OCI-LY3 (cell line): Measurements from ENCODE around the gene INHBB.

Experiments used
- H2AFZ ChIP-seq: fragments of 200-600, 300-600 bp; shearing (Covaris generic); 2 replicates; pipeline ENCODE4 v1.6.0; 2014; ENCODE audit warnings: antibody characterized with exemption, low read depth, low read length
- H3K27ac ChIP-seq: fragments of 200-600, 300-600 bp; sonication (generic); 2 replicates; pipeline ENCODE4 v1.5.1; 2014; ENCODE audit warnings: mild to moderate bottlenecking, low read length, moderate library complexity, mixed read lengths
- H3K27me3 ChIP-seq: fragments of 200-600, 300-600 bp; sonication (generic); 2 replicates; pipeline ENCODE4 v1.6.1; 2014; ENCODE audit warnings: low read depth, low read length, mixed read lengths
- H3K36me3 ChIP-seq: fragments of 200-600, 300-600 bp; sonication (generic); replicated peaks from 2 replicates; pipeline ENCODE3; 2014; ENCODE audit warnings: low read depth, low read length, mixed read lengths
- H3K4me1 ChIP-seq: fragments of 300-600, 200-600 bp; sonication (generic); 2 replicates; pipeline ENCODE4 v1.6.1; 2014; ENCODE audit warnings: low read length, mixed read lengths
- H3K4me2 ChIP-seq: fragments of 200-600, 300-600 bp; sonication (generic); 2 replicates; pipeline ENCODE4 v1.6.1; 2014; ENCODE audit warnings: low read length, mixed read lengths
- H3K4me3 ChIP-seq: fragments of 300-600, 200-600 bp; sonication (generic); 2 replicates; pipeline ENCODE4 v1.5.1; 2014; ENCODE audit warnings: antibody characterized with exemption, mild to moderate bottlenecking, low read length, moderate library complexity
- H3K79me2 ChIP-seq: fragments of 300-600, 200-600 bp; shearing (Covaris generic); 2 replicates; pipeline ENCODE4 v1.6.1; 2014; ENCODE audit warnings: mild to moderate bottlenecking, low read length, mixed read lengths
- H3K9ac ChIP-seq: fragments of 300-600, 200-600 bp; shearing (Covaris generic); 2 replicates; pipeline ENCODE4 v1.6.0; 2014; ENCODE audit warnings: mild to moderate bottlenecking, low read length, moderate library complexity
- H3K9me3 ChIP-seq: fragments of 200-600, 300-600 bp; shearing (Covaris generic); 2 replicates; pipeline ENCODE4 v1.6.1; 2014; ENCODE audit warnings: low read length, mixed read lengths; ENCODE audit not compliant: insufficient read depth
- H4K20me1 ChIP-seq: fragments of 200-600, 300-600 bp; sonication (generic); 2 replicates; pipeline ENCODE4 v1.6.1; 2016; ENCODE audit warnings: low read length, mixed read lengths; ENCODE audit not compliant: insufficient read depth
- EZH2phosphoT487 ChIP-seq: fragments of 200-600 bp; shearing (Covaris generic); IDR thresholded peaks from 2 replicates; pipeline ENCODE4 v1.6.1; 2018; ENCODE audit warnings: antibody characterized with exemption, mixed run types, low read depth
- TF ChIP-seq, protein P1 (sequence below): fragments of 200-600, 300-600 bp; sonication (generic); IDR thresholded peaks from 2 replicates; pipeline ENCODE4 v1.5.1; 2014; ENCODE audit warnings: antibody characterized with exemption, low read length, low read depth

Gene INHBB

DNA sequence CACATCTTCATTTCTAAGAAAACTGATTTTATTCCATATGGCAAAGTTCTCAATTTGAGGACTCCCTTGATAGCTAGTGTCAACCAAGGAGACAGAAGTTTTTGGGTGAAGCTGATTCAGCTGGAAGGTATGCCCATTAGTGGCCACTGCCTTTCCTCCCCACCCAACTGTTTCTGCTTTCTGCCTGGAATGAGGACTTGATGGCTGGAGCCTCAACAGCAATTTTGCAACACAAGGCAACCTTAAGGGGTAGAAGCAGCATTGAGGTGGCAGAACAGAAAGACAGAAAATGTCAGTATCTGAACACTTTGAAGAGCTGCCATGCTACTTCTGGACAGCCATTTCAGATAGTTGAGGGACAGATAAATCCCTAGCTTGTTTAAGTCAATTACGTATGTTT lies 47.0 kb downstream of the INHBB start:
- Histone ChIP-seq H3K9me3 (no peaks in the 10 kb centered on the region), H3K4me3 (no peak overlapping the region), H4K20me1 (no peaks in the 10 kb centered on the region), H3K27me3 (peaks cover 10% of the 10 kb centered on the region; the same call in 1 of the 2 replicates), H3K4me1 (no peaks in the 10 kb centered on the region), H3K36me3 (no peaks in the 10 kb centered on the region), H3K4me2 (no peak overlapping the region), H3K27ac (no peak overlapping the region), H3K9ac (no peak overlapping the region), H3K79me2 (no peaks in the 10 kb centered on the region), H2AFZ (no peak overlapping the region)
- TF ChIP-seq EZH2phosphoT487, result no peak
- TF ChIP-seq, protein P1, sequence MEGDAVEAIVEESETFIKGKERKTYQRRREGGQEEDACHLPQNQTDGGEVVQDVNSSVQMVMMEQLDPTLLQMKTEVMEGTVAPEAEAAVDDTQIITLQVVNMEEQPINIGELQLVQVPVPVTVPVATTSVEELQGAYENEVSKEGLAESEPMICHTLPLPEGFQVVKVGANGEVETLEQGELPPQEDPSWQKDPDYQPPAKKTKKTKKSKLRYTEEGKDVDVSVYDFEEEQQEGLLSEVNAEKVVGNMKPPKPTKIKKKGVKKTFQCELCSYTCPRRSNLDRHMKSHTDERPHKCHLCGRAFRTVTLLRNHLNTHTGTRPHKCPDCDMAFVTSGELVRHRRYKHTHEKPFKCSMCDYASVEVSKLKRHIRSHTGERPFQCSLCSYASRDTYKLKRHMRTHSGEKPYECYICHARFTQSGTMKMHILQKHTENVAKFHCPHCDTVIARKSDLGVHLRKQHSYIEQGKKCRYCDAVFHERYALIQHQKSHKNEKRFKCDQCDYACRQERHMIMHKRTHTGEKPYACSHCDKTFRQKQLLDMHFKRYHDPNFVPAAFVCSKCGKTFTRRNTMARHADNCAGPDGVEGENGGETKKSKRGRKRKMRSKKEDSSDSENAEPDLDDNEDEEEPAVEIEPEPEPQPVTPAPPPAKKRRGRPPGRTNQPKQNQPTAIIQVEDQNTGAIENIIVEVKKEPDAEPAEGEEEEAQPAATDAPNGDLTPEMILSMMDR, result no peak

DNA sequence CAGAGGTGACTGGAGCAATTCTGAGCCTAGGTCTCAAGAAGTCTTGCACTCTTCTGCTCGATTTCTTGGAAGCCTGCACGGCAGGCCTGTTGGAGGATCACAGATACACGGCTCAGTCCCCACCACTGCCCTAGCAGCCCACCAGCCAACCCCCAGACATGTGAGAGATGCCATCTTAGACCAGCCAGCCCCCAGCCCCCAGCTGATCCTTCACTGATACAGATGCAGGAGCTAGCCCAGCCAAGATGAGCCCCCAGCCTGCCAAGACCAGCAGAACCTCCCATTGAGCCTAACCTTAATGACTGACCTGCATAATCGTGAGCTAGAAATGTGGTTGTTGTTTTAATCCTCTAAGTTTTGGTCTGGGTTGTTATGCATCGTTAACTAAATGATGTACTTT lies 47.5 kb downstream of the INHBB start:
- H3K4me2 ChIP-seq, result no peak overlapping the region
- H3K27ac ChIP-seq, result no peak overlapping the region
- H3K4me3 ChIP-seq, result no peak overlapping the region
- no peak overlapping the region for H2AFZ ChIP-seq
- H3K79me2 ChIP-seq, result no peaks in the 10 kb centered on the region
- H3K36me3 ChIP-seq, result no peaks in the 10 kb centered on the region
- H4K20me1 ChIP-seq, result no peaks in the 10 kb centered on the region
- no peak for TF ChIP-seq EZH2phosphoT487
- TF ChIP-seq, protein P1, result no peak
- peaks cover 12% of the 10 kb centered on the region; the same call in 1 of the 2 replicates for H3K27me3 ChIP-seq
- no peaks in the 10 kb centered on the region for H3K9me3 ChIP-seq
- H3K9ac ChIP-seq, result no peak overlapping the region
- no peaks in the 10 kb centered on the region for H3K4me1 ChIP-seq

DNA sequence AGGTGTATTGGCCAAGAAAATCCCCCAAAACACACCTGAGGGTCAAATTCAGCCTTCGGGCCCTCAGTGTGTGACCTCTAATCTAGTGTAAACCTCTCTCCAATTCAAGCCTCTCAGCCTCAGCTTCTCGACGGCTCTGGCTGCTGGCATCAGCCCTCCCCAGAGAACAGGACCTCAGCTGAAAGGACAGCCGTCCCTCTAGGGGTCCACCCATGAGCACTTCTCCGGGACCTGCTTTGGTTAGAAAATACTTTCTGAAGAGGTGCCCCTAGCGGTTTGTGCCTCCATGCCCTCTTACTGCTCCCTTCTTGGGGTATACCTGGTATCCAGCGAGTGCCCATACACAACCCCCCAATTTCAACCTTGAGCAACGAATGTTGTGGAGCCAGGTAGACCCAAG lies 48.8 kb downstream of the INHBB start:
- Histone ChIP-seq H3K9ac (no peak overlapping the region), H4K20me1 (no peaks in the 10 kb centered on the region), H3K27me3 (peaks cover 12% of the 10 kb centered on the region; the same call in 1 of the 2 replicates), H3K27ac (no peak overlapping the region), H3K4me3 (no peak overlapping the region), H3K9me3 (no peaks in the 10 kb centered on the region), H3K79me2 (no peaks in the 10 kb centered on the region), H3K36me3 (no peaks in the 10 kb centered on the region), H3K4me2 (no peak overlapping the region), H2AFZ (no peak overlapping the region), H3K4me1 (no peaks in the 10 kb centered on the region)
- TF ChIP-seq EZH2phosphoT487, result no peak
- TF ChIP-seq, protein P1, result no peak

DNA sequence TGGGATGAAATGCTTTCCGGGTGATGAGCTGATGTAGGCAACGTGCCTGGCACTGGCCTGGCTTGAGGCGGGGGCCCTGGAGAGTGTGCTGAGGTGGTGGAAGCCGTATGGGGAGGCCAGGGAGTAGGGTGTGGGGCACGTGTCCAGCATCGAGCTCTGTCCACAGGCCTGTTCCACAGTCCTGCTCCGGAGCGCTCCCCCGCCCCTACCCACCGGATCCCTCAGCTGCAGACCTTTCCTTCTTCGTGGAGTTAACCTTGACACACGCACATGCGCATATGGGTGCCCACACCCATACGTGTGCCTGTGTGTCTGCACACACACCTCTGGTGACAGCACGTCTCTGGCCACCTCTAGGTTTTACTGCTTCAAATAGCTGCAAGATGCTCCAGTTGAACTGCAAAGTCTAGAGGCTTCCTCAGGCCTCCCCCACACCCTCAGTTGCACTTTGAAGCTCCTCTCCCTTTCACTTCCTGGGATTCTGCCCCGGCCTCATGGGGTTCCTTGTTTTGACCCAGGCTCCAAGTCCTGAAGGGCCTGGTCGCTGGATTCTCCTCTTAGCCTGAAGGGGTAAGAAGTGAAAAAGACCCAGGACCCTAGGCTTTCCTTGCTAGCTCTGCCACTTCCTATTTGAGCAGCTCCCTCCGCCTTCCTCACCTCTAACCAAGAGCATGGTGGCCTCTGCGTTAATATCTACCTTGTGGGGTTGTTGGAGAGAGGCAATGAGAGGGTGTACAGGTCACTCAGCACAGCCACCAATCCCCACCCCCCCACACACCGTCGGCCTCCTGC lies 49.5 kb downstream of the INHBB start:
- Histone ChIP-seq H2AFZ (no peak overlapping the region), H3K27me3 (peaks cover 8% of the 10 kb centered on the region; the same call in 1 of the 2 replicates), H4K20me1 (no peaks in the 10 kb centered on the region), H3K4me1 (no peaks in the 10 kb centered on the region), H3K27ac (no peak overlapping the region), H3K9ac (no peak overlapping the region), H3K4me2 (no peak overlapping the region), H3K36me3 (no peaks in the 10 kb centered on the region), H3K79me2 (no peaks in the 10 kb centered on the region), H3K4me3 (no peak overlapping the region), H3K9me3 (no peaks in the 10 kb centered on the region)
- TF ChIP-seq, protein P1, result no peak
- no peak for TF ChIP-seq EZH2phosphoT487
